Left ventricle myocardium inferior (tissue), 1 donor: ENCODE data around the gene DMGDH. TPM values are rescaled to one million over a fixed set of nuclear protein-coding genes. Genes with fewer than 3 reads are reported as not detected.

Source experiments
- DNase-seq: peaks from one replicate; pipeline ENCODE4 v3.0.0-alpha.2; 2020
- H3K27ac ChIP-seq: fragments of 200-600 bp; replicated peaks from 2 replicates; pipeline ENCODE4 v1.8.0; 2021
- H3K27me3 ChIP-seq: fragments of 200-600 bp; 2 replicates; pipeline ENCODE4 v1.8.0; 2021; ENCODE audit warnings: low read depth
- H3K36me3 ChIP-seq: fragments of 200-600 bp; 2 replicates; pipeline ENCODE4 v1.8.0; 2021
- H3K4me1 ChIP-seq: fragments of 200-600 bp; 2 replicates; pipeline ENCODE4 v1.8.0; 2021
- H3K4me3 ChIP-seq: fragments of 200-600 bp; 2 replicates; pipeline ENCODE4 v1.8.0; 2021; ENCODE audit warnings: mild to moderate bottlenecking, moderate library complexity
- H3K9me3 ChIP-seq: fragments of 200-600 bp; replicated peaks from 2 replicates; pipeline ENCODE4 v1.8.0; 2021
- intact Hi-C: fragments of 100-400 bp; cut with micrococcal nuclease; formaldehyde crosslinking; loops from one replicate; pipeline ENCODE4 v1.11.0; 2022
- total RNA-seq: library from RNA; stranded (reverse); fragmentation: NEBNext Ultra II Directional; extraction: Animal tissue kit (Norgen Biotek cat#: 25700); gene quantifications from one replicate; pipeline ENCODE4 v1.2.1, GENCODE V29; 2021
- TF ChIP-seq, protein P1 (sequence below): fragments of 200-600 bp; IDR thresholded peaks from 2 replicates; pipeline ENCODE4 v1.8.0; 2021; ENCODE audit warnings: antibody characterized with exemption, mild to moderate bottlenecking, borderline replicate concordance
- donor health status: DM: no; HTN: yes; CAD: no; lungs with severe emphysema.

DMGDH gene
- total RNA-seq, 1 donor from 2014 or later: 2.4 TPM

DNA sequence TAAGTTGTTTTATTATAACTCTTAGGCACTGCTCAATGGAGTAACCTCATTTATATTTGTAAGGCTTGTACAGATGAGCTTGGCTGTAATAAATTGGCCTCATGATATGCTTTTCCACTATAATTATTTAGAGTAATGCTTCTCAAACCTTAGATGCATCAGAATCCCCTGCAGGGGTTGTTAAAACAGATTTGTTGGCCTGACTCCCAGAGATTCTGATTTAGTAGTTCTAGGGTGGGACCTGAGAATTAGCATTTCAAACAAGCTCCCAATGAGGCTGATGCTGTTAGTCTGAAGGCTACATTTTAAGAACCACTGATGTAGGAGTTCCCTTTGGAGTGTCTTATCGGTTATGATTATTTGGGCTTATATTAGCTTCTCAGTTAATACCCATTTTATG lies 46.1 kb downstream of the DMGDH start:
- TF ChIP-seq, protein P1, sequence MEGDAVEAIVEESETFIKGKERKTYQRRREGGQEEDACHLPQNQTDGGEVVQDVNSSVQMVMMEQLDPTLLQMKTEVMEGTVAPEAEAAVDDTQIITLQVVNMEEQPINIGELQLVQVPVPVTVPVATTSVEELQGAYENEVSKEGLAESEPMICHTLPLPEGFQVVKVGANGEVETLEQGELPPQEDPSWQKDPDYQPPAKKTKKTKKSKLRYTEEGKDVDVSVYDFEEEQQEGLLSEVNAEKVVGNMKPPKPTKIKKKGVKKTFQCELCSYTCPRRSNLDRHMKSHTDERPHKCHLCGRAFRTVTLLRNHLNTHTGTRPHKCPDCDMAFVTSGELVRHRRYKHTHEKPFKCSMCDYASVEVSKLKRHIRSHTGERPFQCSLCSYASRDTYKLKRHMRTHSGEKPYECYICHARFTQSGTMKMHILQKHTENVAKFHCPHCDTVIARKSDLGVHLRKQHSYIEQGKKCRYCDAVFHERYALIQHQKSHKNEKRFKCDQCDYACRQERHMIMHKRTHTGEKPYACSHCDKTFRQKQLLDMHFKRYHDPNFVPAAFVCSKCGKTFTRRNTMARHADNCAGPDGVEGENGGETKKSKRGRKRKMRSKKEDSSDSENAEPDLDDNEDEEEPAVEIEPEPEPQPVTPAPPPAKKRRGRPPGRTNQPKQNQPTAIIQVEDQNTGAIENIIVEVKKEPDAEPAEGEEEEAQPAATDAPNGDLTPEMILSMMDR: no peak
- DNase-seq: no peak
- Histone ChIP-seq H3K27me3 (peaks cover 6% of the 10 kb centered on the region), H3K27ac (no peak overlapping the region), H3K4me3 (no peak overlapping the region), H3K36me3 (no peaks in the 10 kb centered on the region), H3K4me1 (peaks cover 11% of the 10 kb centered on the region), H3K9me3 (no peaks in the 10 kb centered on the region)
- intact Hi-C loops: loop anchor here (5.0 to 10.0 kb wide), 2 partner anchors 109 to 441 kb away; no protein-coding TSS in a partner anchor

DNA sequence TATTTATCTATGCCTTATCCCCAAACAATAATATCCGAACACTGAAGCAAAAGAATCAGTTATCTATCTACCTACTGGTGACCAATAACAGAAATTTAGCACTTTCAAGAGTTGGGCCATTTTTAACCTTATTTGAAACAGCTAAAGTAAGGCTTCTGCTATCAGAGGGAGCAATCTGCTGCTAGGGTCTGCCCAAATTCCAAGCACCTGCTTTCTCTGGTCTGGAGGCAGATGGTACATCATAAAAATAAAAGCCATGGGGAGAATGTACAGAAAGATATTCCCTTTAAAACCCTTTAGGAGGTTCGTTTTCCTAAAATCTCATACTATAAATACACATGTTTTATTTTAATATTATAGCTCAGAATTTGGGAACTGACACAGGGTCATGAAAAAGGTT lies 46.7 kb downstream of the DMGDH start:
- Histone ChIP-seq H3K36me3 (no peaks in the 10 kb centered on the region), H3K9me3 (no peaks in the 10 kb centered on the region), H3K4me1 (peaks cover 11% of the 10 kb centered on the region), H3K4me3 (no peak overlapping the region), H3K27ac (no peak overlapping the region), H3K27me3 (peaks cover 6% of the 10 kb centered on the region)
- DNase-seq: no peak
- TF ChIP-seq, protein P1: no peak
- intact Hi-C loops: loop anchor here (5.0 to 10.0 kb wide), 2 partner anchors 110 to 442 kb away; no protein-coding TSS in a partner anchor

DNA sequence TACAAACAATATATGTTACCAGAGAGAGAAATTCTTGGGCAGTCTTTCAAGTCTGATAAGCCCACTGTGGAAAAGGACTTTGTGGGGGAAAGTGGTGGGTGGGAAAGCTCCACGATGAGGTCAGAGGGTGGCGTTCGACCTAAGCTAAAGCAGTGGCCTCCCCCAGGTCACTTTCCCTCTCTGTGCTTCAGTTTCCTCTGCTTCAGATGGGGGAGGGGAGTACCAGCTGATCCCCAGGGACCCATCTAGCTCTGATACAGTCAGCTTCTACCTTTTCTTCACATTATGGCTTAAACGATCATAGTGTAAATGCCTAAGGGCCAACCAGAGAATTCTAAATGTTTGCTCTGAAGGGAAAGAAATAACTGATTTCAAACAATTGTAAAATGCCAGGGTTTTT lies 47.7 kb downstream of the DMGDH start:
- no peak for DNase-seq
- H3K27me3 ChIP-seq: peaks cover 6% of the 10 kb centered on the region
- TF ChIP-seq, protein P1: no peak
- intact Hi-C loops: loop anchor here (5.0 to 10.0 kb wide), 2 partner anchors 111 to 443 kb away; no protein-coding TSS in a partner anchor
- H3K36me3 ChIP-seq: no peaks in the 10 kb centered on the region
- H3K9me3 ChIP-seq: no peaks in the 10 kb centered on the region
- H3K4me1 ChIP-seq: peaks cover 11% of the 10 kb centered on the region
- no peak overlapping the region for H3K4me3 ChIP-seq
- no peak overlapping the region for H3K27ac ChIP-seq

DNA sequence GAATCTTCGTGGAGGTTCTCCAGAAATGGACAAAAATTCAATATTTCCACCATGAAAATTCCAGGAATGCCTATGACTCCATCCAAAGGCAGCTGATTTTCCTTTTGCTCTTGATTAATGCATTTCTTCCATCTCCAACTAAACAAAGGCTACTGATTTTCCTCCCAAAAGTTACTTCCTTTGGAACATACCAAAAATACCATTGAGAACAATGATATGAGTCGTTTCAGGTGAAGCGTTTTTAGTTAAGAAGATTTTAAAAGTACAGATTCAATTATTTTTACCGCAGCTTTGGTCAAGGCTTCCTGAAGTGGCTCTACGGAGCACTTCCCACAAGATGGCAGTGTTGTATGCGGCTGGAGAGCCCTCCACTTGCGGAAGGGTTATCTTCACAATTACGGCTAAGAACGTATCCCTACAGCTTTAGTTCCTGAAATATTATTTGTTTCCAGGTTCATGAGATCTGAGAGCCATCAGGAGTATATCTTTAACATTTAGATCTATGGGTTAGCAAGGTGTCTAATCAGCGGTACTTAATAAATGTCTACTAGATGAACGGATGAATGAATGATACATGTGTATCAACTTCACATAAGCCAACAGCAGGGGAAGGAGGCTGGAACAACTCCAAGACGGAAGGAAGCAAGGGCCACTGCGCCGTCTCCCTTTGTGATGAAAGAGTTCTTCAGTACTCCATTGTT lies 48.5 kb downstream of the DMGDH start:
- no peaks in the 10 kb centered on the region for H3K9me3 ChIP-seq
- DNase-seq: peak; percentile 29
- H3K27me3 ChIP-seq: peaks cover 6% of the 10 kb centered on the region
- intact Hi-C loops: loop anchor here (5.0 to 10.0 kb wide), 2 partner anchors 111 to 444 kb away; no protein-coding TSS in a partner anchor
- no peaks in the 10 kb centered on the region for H3K36me3 ChIP-seq
- H3K27ac ChIP-seq: no peak overlapping the region
- H3K4me1 ChIP-seq: peaks cover 11% of the 10 kb centered on the region
- H3K4me3 ChIP-seq: peak overlapping the region; percentile 34
- TF ChIP-seq, protein P1: peak; percentile 86

DNA sequence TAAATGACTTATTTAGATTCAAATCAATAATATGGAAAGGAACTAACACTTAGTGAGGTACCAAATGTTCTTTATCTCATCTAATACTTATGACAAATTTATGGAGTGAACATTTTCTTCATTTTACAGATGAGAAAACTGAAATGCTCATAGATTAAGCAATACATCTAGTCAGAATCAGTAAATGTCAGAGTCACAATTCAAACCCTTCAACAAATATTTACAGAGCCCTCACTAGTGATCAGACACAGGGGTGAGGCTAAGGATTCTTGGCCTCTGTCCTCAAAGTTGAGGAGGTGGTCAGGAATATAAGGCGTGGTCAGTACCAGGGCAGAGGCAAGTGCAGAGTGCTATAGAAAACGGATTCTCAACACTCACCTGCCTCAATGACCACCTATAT lies 54.8 kb downstream of the DMGDH start:
- TF ChIP-seq, protein P1: no peak
- no peaks in the 10 kb centered on the region for H3K36me3 ChIP-seq
- DNase-seq: no peak
- no peak overlapping the region for H3K4me3 ChIP-seq
- peaks cover 8% of the 10 kb centered on the region for H3K27me3 ChIP-seq
- no peaks in the 10 kb centered on the region for H3K9me3 ChIP-seq
- H3K4me1 ChIP-seq: no peaks in the 10 kb centered on the region
- intact Hi-C loops: no loop called here
- H3K27ac ChIP-seq: no peak overlapping the region
